ENCODE results near the gene YARS1.

- TF ChIP-seq RFX5 (IDR thresholded peaks at IDR 0.05; ENCODE audit: low read depth, low read length), result no peak
- TF ChIP-seq POLR2A (IDR thresholded peaks at IDR 0.05; ENCODE audit: low read depth, low read length), result no peak
- no peak for TF ChIP-seq RAD21 (IDR thresholded peaks at IDR 0.05; ENCODE audit: low read length)
Observed at GRCh38 chr1:32811917-32812316, 5.2 kb downstream of the YARS1 start.
